Spleen (tissue), 11 donors: ENCODE data around the gene CHRM5. TPM values are rescaled to one million over a fixed set of nuclear protein-coding genes. Genes with fewer than 3 reads are reported as not detected.

Experiments
- DNase-seq: peaks from one replicate; pipeline ENCODE4 v3.0.0-alpha.2; 2020
- H3K27ac ChIP-seq, 8 donors: fragments of 200-600 bp; sonication (generic) in 7 of 8; 1 replicate in 4 of 8; 2 replicates in 4 of 8; pipeline versions ENCODE4 v1.5.0 to v1.8.0; 2016 to 2021; ENCODE audit warnings: inconsistent platforms in 4 of 8, mild to moderate bottlenecking in 4 of 8, moderate library complexity in 1 of 8
- H3K27me3 ChIP-seq, 7 donors: fragments of 200-600 bp; sonication (generic) in 6 of 7; replicated peaks in 1 of 7; 1 replicate in 4 of 7; 2 replicates in 3 of 7; pipeline versions ENCODE4 v1.5.0 to v1.8.0; 2016 to 2021; ENCODE audit warnings: inconsistent platforms in 3 of 7, mild to moderate bottlenecking in 1 of 7
- H3K36me3 ChIP-seq, 6 donors: fragments of 200-600 bp; sonication (generic) in 5 of 6; 1 replicate in 4 of 6; 2 replicates in 2 of 6; pipeline versions ENCODE4 v1.5.0 to v1.8.0; 2016 to 2021; ENCODE audit warnings: inconsistent platforms in 2 of 6
- H3K4me1 ChIP-seq, 6 donors: fragments of 200-600 bp; sonication (generic) in 5 of 6; 1 replicate in 3 of 6; 2 replicates in 3 of 6; pipeline versions ENCODE4 v1.5.0 to v1.8.0; 2016 to 2021; ENCODE audit warnings: inconsistent platforms in 3 of 6
- H3K4me3 ChIP-seq, 8 donors: fragments of 200-600 bp; sonication (generic) in 7 of 8; 1 replicate in 4 of 8; 2 replicates in 4 of 8; pipeline versions ENCODE4 v1.5.0 to v1.8.0; 2016 to 2021; ENCODE audit warnings: inconsistent platforms in 4 of 8, mild to moderate bottlenecking in 4 of 8, moderate library complexity in 2 of 8
- H3K9me3 ChIP-seq, 8 donors: fragments of 200-600 bp; sonication (generic) in 7 of 8; 1 replicate in 4 of 8; 2 replicates in 4 of 8; pipeline versions ENCODE4 v1.5.0 to v1.8.0; 2016 to 2021; ENCODE audit warnings: inconsistent platforms in 4 of 8
- CTCF ChIP-seq, 11 experiments: fragments of 200-600 bp in 7 of 11; fragments of 450-650 bp in 4 of 11; sonication (generic) in 4 of 11; IDR thresholded peaks in 8 of 11; conservative IDR thresholded peaks in 3 of 11; 1 replicate in 7 of 11; 2 replicates in 4 of 11; pipeline versions ENCODE4 v1.4.0 to v1.8.0; 2016 to 2021; ENCODE audit warnings: antibody characterized with exemption in 11 of 11, inconsistent platforms in 4 of 11, mild to moderate bottlenecking in 1 of 11
- POLR2A ChIP-seq, 3 donors: fragments of 450-650 bp; IDR thresholded peaks; one replicate each; pipeline ENCODE4 v1.5.1; 2017; ENCODE audit warnings: antibody characterized with exemption in 3 of 3, mild to moderate bottlenecking in 1 of 3
- POLR2AphosphoS5 ChIP-seq, 3 donors: sonication (generic); formaldehyde crosslinking; IDR thresholded peaks; one replicate each; pipeline ENCODE4 v1.5.1; 2017; ENCODE audit warnings: antibody characterized with exemption in 3 of 3
- WGBS, 5 donors: extraction: QIAGEN DNeasy Blood & Tissue Kit in 3 of 5; methylation state at CpG; one replicate each; pipeline versions ENCODE4 v1.1.5 to v1.1.7; 2013 to 2018; 5-methylcytosine and 5-hydroxymethylcytosine counted together
- intact Hi-C: fragments of 100-400 bp; cut with DNase I; formaldehyde crosslinking; loops from one replicate; pipeline ENCODE4 v1.15.0; 2023; ENCODE audit warnings: low total_unique reads
- polyA plus RNA-seq, 3 donors: library from polyadenylated mRNA; stranded (reverse); fragments of 200-250 nt; gene quantifications; one replicate each; pipeline ENCODE4 v1.2.1, GENCODE V29; 2013
- total RNA-seq, 7 donors: library from RNA; depleted of rRNA in 3 of 7; stranded (reverse); fragments of >200 nt in 3 of 7; fragmentation: NEBNext Ultra II Directional in 4 of 7; extraction: Animal tissue kit (Norgen Biotek cat#: 25700) in 4 of 7; gene quantifications; one replicate each; pipeline versions ENCODE4 v1.1.0 to v1.2.1, GENCODE V29; 2016 to 2021
- donor health status: healthy with polysubstance abuse.
- donor health status: DM: no; HTN: no; CAD: no; lungs with moderate emphysema.
- donor health status: DM: no; HTN: no; CAD: no.
- donor health status: Bipolar disorder and iron deficiency.
- donor health status: healthy.
- donor health status: DM: no; HTN: no; CAD: no.
- donor health status: DM: yes; HTN: yes; CAD: no.

Gene CHRM5
- total and polyA plus RNA-seq, 10 donors: 0.03 TPM; not detected in 9

GRCh38 chr15:33975022-33975565 lies 6.8 kb downstream of the CHRM5 start:
- no peaks in the 10 kb centered on the region for H3K9me3 ChIP-seq
- no peaks in the 10 kb centered on the region for H3K36me3 ChIP-seq
- H3K4me1 ChIP-seq: no peaks in the 10 kb centered on the region
- DNase-seq: no peak
- 87 to 93% (median 92%) methylated on average over 4 of the region's 4 CpGs for WGBS, 5 donors
- H3K4me3 ChIP-seq: no peak overlapping the region
- no peak overlapping the region for H3K27ac ChIP-seq
- intact Hi-C loops: no loop called here
- TF ChIP-seq POLR2A (IDR thresholded peaks at IDR 0.05) (no peak), POLR2AphosphoS5 (IDR thresholded peaks at IDR 0.05) (no peak), CTCF (IDR thresholded peaks at IDR 0.05 in 8 of 11, conservative IDR thresholded peaks at IDR 0.05 in 3 of 11) (no peak)
- H3K27me3 ChIP-seq: no peaks in the 10 kb centered on the region

- 61 to 68% (median 64%) methylated on average over 7 of the region's 7 CpGs for WGBS, 5 donors
- Histone ChIP-seq H3K27ac (no peak overlapping the region), H3K4me1 (no peaks in the 10 kb centered on the region), H3K9me3 (no peaks in the 10 kb centered on the region), H3K27me3 (no peaks in the 10 kb centered on the region), H3K4me3 (no peak overlapping the region), H3K36me3 (no peaks in the 10 kb centered on the region)
- DNase-seq: no peak
- intact Hi-C loops: no loop called here
- TF ChIP-seq POLR2A (IDR thresholded peaks at IDR 0.05): no peak
- TF ChIP-seq CTCF (IDR thresholded peaks at IDR 0.05 in 8 of 11, conservative IDR thresholded peaks at IDR 0.05 in 3 of 11): no peak
- no peak for TF ChIP-seq POLR2AphosphoS5 (IDR thresholded peaks at IDR 0.05)
Observed at GRCh38 chr15:33980159-33980558, 11.9 kb downstream of the CHRM5 start.

GRCh38 chr15:33982516-33982915 lies 14.2 kb downstream of the CHRM5 start:
- WGBS, 5 donors: 87 to 97% (median 93%) methylated on average over 1 of the region's 1 CpG
- H3K36me3 ChIP-seq: no peaks in the 10 kb centered on the region
- H3K4me3 ChIP-seq: no peak overlapping the region
- no peak overlapping the region for H3K27ac ChIP-seq
- no peaks in the 10 kb centered on the region for H3K4me1 ChIP-seq
- DNase-seq: no peak
- no peaks in the 10 kb centered on the region for H3K27me3 ChIP-seq
- intact Hi-C loops: no loop called here
- H3K9me3 ChIP-seq: no peaks in the 10 kb centered on the region
- TF ChIP-seq POLR2A (IDR thresholded peaks at IDR 0.05): no peak
- no peak for TF ChIP-seq CTCF (IDR thresholded peaks at IDR 0.05 in 8 of 11, conservative IDR thresholded peaks at IDR 0.05 in 3 of 11)
- TF ChIP-seq POLR2AphosphoS5 (IDR thresholded peaks at IDR 0.05): no peak

- TF ChIP-seq CTCF (IDR thresholded peaks at IDR 0.05 in 8 of 11, conservative IDR thresholded peaks at IDR 0.05 in 3 of 11) (no peak), POLR2AphosphoS5 (IDR thresholded peaks at IDR 0.05) (no peak), POLR2A (IDR thresholded peaks at IDR 0.05) (no peak)
- Histone ChIP-seq H3K36me3 (peaks cover 0 to 3% (median 0%) of the 10 kb centered on the region in 6 donors), H3K27ac (no peak overlapping the region), H3K27me3 (no peaks in the 10 kb centered on the region), H3K4me3 (no peak overlapping the region), H3K9me3 (no peaks in the 10 kb centered on the region), H3K4me1 (no peaks in the 10 kb centered on the region)
- 52 to 79% (median 58%) methylated on average over 1 of the region's 1 CpG for WGBS, 5 donors
- intact Hi-C loops: no loop called here
- no peak for DNase-seq
Observed at GRCh38 chr15:33985287-33985686, 17.0 kb downstream of the CHRM5 start.
